Kasumi-1 (cell line): ENCODE data around the gene ZFAND2B.
"Not testable (repeated sequence)": the region's sequence is repeated elsewhere in the genome, so short reads cannot be mapped to it uniquely, and the experiment has no call there.

ENCODE experiments used
- DNase-seq, 2 experiments: peaks; one replicate each; lab custom pipeline; 2025; lab: John Stamatoyannopoulos, UW

The ZFAND2B gene

GRCh38 chr2:219175928-219176817 lies 30.4 kb upstream of the ZFAND2B start:
- no peak for DNase-seq

- DNase-seq = peak; percentile 36 to 59
Measured at GRCh38 chr2:219176818-219177551, 29.6 kb upstream of the ZFAND2B start, which contains the start of gene CNPPD1. Gene CNPPD1 (minus strand): TSS chr2:219176925. CDS start chr2:219176828, 97 bp downstream.

DNA sequence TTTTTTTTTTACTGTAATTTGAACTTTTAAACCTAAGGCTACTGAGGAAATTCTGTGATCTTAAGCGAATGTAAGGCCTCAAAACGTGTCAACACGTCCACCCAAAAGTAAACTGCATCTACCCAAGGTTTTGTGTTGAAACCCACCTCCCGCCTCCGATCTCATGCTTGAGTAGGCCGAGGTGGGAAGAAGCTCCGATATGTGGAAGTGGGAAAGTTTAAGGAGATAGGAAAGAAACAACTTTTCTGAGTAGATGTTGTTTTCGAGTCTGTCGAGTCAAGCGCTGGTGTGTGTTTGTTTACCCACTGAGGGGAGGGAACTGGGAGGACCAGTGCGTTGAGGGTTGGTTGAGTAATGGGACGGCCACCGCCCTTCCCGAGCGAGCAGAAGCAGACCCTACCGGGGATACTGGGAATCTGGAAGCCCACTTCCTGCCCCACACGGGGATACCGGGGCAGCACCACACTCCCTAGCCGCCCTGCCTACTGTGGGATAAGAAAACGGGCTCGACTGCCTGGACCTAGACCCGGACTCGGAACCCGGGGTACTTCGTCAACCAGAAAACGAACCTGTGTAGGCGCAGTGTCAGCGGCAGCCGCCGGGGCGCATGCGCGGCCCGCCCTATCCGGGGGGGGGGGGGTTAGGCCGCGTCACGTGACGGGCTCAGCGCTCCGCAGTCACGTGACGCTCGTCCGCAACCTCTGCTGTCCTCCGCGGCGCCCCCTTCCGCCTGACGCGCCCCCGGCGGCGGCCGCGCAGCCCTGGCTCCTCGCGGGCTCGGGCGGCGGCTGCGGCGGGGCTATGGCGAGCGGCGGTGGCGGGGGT lies 28.8 kb upstream of the ZFAND2B start, which contains the start of gene RETREG2:
Gene RETREG2 (plus strand): TSS at position 724 of the 825 bp plus-strand sequence. CDS start 78 bp downstream, at position 802.
- peak; percentile 49 to 66 for DNase-seq

DNA sequence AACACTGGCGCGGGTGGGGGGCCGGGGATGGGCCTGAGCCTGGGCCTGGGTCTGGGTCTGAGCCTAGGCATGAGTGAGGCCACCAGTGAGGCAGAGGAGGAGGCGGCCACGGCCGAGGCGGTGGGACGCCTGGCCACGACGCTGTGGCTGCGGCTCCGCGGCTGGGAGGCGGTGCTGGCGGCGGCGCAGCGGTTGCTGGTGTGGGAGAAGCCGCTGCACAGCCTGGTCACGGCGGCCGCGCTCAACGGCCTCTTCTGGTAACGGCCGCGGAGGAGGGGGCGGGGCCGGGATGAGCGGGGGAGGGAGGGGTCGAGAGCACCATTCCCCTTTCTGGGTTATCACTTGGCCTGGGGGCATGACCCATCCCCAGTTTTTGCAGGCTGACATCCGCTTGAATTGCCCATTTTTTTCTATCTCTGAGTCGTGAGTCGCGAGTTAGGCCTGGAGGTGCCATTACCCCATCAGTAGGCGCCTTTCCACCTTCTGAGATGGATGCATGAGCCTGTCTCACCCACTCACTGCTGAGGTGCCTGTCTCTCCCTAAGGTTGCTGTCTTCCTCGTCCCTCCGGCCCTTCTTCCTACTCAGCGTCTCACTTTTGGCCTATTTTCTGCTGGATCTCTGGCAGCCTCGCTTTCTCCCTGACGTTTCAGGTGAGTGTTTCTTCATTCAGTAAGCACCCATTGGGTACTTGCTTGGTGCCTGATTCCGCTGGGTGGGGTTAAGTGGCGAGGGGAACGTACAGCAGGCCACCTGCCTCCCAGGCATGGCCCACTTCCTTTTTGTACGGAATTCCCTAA lies 28.0 kb upstream of the ZFAND2B start:
- DNase-seq = no peak

GRCh38 chr2:219179601-219180465 lies 26.7 kb upstream of the ZFAND2B start:
- DNase-seq = no peak

GRCh38 chr2:219180961-219181360 lies 25.6 kb upstream of the ZFAND2B start:
- no peak for DNase-seq

- no peak for DNase-seq
Measured at GRCh38 chr2:219181531-219181930, 25.1 kb upstream of the ZFAND2B start.

DNA sequence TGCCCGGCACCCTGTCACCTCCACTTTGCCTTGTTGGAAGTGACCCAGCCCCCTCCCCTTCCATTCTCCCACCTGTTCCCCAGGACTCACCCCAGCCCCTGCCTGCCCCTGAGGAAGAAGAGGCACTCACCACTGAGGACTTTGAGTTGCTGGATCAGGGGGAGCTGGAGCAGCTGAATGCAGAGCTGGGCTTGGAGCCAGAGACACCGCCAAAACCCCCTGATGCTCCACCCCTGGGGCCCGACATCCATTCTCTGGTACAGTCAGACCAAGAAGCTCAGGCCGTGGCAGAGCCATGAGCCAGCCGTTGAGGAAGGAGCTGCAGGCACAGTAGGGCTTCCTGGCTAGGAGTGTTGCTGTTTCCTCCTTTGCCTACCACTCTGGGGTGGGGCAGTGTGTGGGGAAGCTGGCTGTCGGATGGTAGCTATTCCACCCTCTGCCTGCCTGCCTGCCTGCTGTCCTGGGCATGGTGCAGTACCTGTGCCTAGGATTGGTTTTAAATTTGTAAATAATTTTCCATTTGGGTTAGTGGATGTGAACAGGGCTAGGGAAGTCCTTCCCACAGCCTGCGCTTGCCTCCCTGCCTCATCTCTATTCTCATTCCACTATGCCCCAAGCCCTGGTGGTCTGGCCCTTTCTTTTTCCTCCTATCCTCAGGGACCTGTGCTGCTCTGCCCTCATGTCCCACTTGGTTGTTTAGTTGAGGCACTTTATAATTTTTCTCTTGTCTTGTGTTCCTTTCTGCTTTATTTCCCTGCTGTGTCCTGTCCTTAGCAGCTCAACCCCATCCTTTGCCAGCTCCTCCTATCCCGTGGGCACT lies 24.0 kb upstream of the ZFAND2B start:
- peak; percentile 72 to 73 for DNase-seq

- no peak for DNase-seq
Measured at GRCh38 chr2:219183151-219183772, 23.3 kb upstream of the ZFAND2B start.

- no peak for DNase-seq
Measured at GRCh38 chr2:219184121-219184520, 22.5 kb upstream of the ZFAND2B start.

GRCh38 chr2:219186754-219187456 lies 19.7 kb upstream of the ZFAND2B start:
- DNase-seq = no peak

- no peak for DNase-seq
Measured at GRCh38 chr2:219197388-219197787, 9.2 kb upstream of the ZFAND2B start.

DNA sequence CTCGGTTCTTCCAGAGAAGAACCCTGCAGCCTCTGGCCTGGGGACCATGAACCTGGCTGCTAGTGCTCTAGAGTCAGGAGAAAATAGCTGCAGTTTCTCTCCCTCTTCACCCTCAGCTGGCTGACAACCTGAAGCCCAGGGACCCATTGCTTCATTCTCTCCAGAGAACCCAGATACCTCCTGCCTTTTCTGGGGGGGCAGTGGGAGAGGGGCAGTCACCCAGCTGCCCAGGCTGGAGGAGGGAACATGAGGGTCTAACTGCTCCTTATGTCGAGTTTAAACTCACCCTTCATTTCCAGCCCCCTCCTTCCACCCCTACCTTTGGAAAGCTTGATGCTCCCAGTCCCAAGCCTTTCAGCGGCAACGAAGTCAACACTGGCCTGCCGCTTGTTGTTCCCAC lies 7.6 kb upstream of the ZFAND2B start:
- no peak for DNase-seq

GRCh38 chr2:219199470-219200211 lies 6.9 kb upstream of the ZFAND2B start:
- DNase-seq = no peak

GRCh38 chr2:219200502-219201326 lies 5.9 kb upstream of the ZFAND2B start:
- not testable (repeated sequence) for DNase-seq

GRCh38 chr2:219201331-219201730 lies 5.3 kb upstream of the ZFAND2B start:
- DNase-seq = not testable (repeated sequence)
